Measurements from ENCODE around the gene SPHK1. TPM values are rescaled to one million over a fixed set of nuclear protein-coding genes. Genes with fewer than 3 reads are reported as not detected.

Gene SPHK1
- total RNA-seq, 1 experiment from 2014 or later: 7.7 TPM

DNA sequence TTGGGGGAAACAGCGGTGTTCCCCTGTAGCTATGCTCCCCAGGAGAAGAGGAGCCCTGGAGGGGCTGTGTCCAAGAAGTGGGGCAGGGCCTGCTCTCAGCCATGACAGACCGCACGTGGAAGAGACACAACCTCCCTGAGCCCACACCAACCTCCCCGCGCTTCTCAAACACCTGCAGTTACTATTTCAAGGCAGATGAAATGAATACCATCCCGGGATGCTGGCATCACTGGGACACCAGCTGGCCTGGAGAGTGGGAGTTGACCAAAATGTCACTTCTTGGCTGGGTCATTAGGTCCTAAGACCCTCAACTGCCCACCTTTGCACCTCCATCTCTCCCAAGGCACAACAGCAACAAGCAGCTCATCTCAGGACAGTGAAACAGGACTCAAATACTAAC, 32.0 kb downstream of the SPHK1 start:
- Mint-ChIP-seq H3K27ac (ENCODE audit: unreplicated experiment) (no peak overlapping the region), H3K4me1 (ENCODE audit: low read depth, unreplicated experiment) (no peaks in the 10 kb centered on the region), H3K9me3 (ENCODE audit: unreplicated experiment) (no peaks in the 10 kb centered on the region), H3K4me3 (ENCODE audit: unreplicated experiment) (no peak overlapping the region), H3K36me3 (ENCODE audit: insufficient read depth, unreplicated experiment) (no peaks in the 10 kb centered on the region), H3K27me3 (ENCODE audit: insufficient read depth, unreplicated experiment) (no peaks in the 10 kb centered on the region)
- POLR2A ChIA-PET: no interaction called here
- TF ChIP-seq, protein P1, sequence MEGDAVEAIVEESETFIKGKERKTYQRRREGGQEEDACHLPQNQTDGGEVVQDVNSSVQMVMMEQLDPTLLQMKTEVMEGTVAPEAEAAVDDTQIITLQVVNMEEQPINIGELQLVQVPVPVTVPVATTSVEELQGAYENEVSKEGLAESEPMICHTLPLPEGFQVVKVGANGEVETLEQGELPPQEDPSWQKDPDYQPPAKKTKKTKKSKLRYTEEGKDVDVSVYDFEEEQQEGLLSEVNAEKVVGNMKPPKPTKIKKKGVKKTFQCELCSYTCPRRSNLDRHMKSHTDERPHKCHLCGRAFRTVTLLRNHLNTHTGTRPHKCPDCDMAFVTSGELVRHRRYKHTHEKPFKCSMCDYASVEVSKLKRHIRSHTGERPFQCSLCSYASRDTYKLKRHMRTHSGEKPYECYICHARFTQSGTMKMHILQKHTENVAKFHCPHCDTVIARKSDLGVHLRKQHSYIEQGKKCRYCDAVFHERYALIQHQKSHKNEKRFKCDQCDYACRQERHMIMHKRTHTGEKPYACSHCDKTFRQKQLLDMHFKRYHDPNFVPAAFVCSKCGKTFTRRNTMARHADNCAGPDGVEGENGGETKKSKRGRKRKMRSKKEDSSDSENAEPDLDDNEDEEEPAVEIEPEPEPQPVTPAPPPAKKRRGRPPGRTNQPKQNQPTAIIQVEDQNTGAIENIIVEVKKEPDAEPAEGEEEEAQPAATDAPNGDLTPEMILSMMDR (IDR thresholded peaks at IDR 0.05; ENCODE audit: insufficient read depth in 1 of 2, low read depth in 1 of 2, low read length in 1 of 2, severe bottlenecking in 1 of 2, unreplicated experiment in 1 of 2): no peak
- H3K9me3 ChIP-seq: no peaks in the 10 kb centered on the region
- H3K36me3 ChIP-seq (ENCODE audit: control insufficient read depth, insufficient read depth, low read length): peaks cover 1% of the 10 kb centered on the region
- no peaks in the 10 kb centered on the region for H3K4me1 ChIP-seq
- no peak for DNase-seq
- no TSS peak for BruUV-seq (replicated peaks)
- intact Hi-C loops (cut with micrococcal nuclease; ENCODE audit: unreplicated experiment): no loop called here
- CTCF ChIA-PET: interaction anchor here (1.3 kb wide), 1 partner anchor 12 kb away, joined by 3 read pairs; no protein-coding TSS in a partner anchor
- H3K27me3 ChIP-seq (replicated peaks; ENCODE audit: control insufficient read depth, insufficient read depth, low read length): no peaks in the 10 kb centered on the region
- H3K4me3 ChIP-seq (ENCODE audit: low read depth, low read length): no peak overlapping the region

DNA sequence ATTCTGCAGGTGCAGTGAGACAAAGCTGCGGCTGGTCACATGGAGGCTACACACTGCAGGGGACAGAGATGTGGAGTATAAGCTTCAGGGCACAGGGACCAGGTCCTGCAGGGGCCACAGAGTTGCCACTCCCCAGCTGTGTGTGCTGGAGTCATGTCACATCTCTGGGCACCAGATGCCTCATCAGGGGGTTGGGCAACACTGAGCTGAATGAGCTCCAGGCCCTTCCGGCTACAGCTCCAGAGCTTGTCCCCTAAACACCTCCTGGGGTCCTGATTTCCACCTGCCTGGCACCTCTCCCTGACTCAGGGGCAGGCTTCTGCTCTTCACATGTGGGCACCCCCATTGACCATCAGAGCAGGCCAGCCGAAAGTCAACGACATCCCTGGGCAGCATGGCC, 32.5 kb downstream of the SPHK1 start:
- Histone ChIP-seq H3K27me3 (replicated peaks; ENCODE audit: control insufficient read depth, insufficient read depth, low read length) (no peaks in the 10 kb centered on the region), H3K36me3 (ENCODE audit: control insufficient read depth, insufficient read depth, low read length) (peaks cover 1% of the 10 kb centered on the region), H3K9me3 (no peaks in the 10 kb centered on the region), H3K4me3 (ENCODE audit: low read depth, low read length) (no peak overlapping the region), H3K4me1 (no peaks in the 10 kb centered on the region)
- TF ChIP-seq, protein P1 (IDR thresholded peaks at IDR 0.05; ENCODE audit: insufficient read depth in 1 of 2, low read depth in 1 of 2, low read length in 1 of 2, severe bottlenecking in 1 of 2, unreplicated experiment in 1 of 2): no peak
- no peaks in the 10 kb centered on the region for H3K4me1 Mint-ChIP-seq (ENCODE audit: low read depth, unreplicated experiment)
- no peaks in the 10 kb centered on the region for H3K36me3 Mint-ChIP-seq (ENCODE audit: insufficient read depth, unreplicated experiment)
- no peaks in the 10 kb centered on the region for H3K9me3 Mint-ChIP-seq (ENCODE audit: unreplicated experiment)
- no peak for DNase-seq
- H3K27ac Mint-ChIP-seq (ENCODE audit: unreplicated experiment): no peak overlapping the region
- BruUV-seq (replicated peaks): no TSS peak
- intact Hi-C loops (cut with micrococcal nuclease; ENCODE audit: unreplicated experiment): no loop called here
- H3K4me3 Mint-ChIP-seq (ENCODE audit: unreplicated experiment): no peak overlapping the region
- POLR2A ChIA-PET: no interaction called here
- no peaks in the 10 kb centered on the region for H3K27me3 Mint-ChIP-seq (ENCODE audit: insufficient read depth, unreplicated experiment)
- CTCF ChIA-PET: interaction anchor here (1.3 kb wide), 1 partner anchor 13 kb away, joined by 3 read pairs; no protein-coding TSS in a partner anchor

DNA sequence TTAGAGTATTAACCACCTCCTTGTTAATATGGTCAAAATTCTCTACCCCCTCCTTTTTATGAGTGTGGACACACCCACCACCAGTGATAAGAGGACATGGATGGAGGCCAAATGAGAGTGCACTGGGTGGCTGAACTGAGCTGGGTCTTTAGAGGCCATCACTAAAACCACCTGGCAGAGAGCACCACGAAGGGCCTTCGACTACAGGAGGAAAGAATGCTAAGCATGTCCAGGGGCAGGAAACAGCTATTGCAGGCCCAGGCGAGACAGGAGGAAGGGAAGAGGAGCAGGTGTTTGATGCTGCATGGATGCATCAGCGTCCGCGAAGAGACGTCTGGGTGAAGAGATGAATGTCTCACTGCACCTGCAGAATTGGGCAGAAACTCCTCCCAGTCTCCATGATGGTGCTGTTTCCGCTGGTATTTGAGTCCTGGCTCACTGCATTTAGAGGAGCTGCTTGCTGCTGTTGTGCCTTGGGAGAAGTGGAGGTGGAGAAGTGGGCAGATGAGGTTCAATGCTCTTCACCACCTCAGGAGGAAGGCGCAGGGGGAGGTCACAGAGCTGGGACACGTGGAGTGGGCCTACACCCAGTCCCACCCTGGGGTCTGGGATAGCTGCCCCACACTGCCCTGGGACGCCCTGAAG, 33.2 kb downstream of the SPHK1 start:
- Mint-ChIP-seq H3K4me1 (ENCODE audit: low read depth, unreplicated experiment) (no peaks in the 10 kb centered on the region), H3K9me3 (ENCODE audit: unreplicated experiment) (no peaks in the 10 kb centered on the region), H3K36me3 (ENCODE audit: insufficient read depth, unreplicated experiment) (peaks cover under 1% of the 10 kb centered on the region), H3K4me3 (ENCODE audit: unreplicated experiment) (no peak overlapping the region), H3K27ac (ENCODE audit: unreplicated experiment) (no peak overlapping the region), H3K27me3 (ENCODE audit: insufficient read depth, unreplicated experiment) (no peaks in the 10 kb centered on the region)
- no TSS peak for BruUV-seq (replicated peaks)
- H3K36me3 ChIP-seq (ENCODE audit: control insufficient read depth, insufficient read depth, low read length): peaks cover 1% of the 10 kb centered on the region; the same call in 1 of the 2 replicates
- ChIA-PET CTCF (interaction anchor here (1.3 kb wide), 1 partner anchor 14 kb away, joined by 3 read pairs; no protein-coding TSS in a partner anchor), POLR2A (no interaction called here)
- TF ChIP-seq, protein P1 (IDR thresholded peaks at IDR 0.05; ENCODE audit: insufficient read depth in 1 of 2, low read depth in 1 of 2, low read length in 1 of 2, severe bottlenecking in 1 of 2, unreplicated experiment in 1 of 2): no peak
- H3K4me1 ChIP-seq: no peaks in the 10 kb centered on the region
- intact Hi-C loops (cut with micrococcal nuclease; ENCODE audit: unreplicated experiment): no loop called here
- DNase-seq: no peak
- no peak overlapping the region for H3K4me3 ChIP-seq (ENCODE audit: low read depth, low read length)
- H3K27me3 ChIP-seq (replicated peaks; ENCODE audit: control insufficient read depth, insufficient read depth, low read length): no peaks in the 10 kb centered on the region
- no peaks in the 10 kb centered on the region for H3K9me3 ChIP-seq
